GM18951 (cell line): ENCODE results near the gene EFNA2.
"Not testable (repeated sequence)": the region's sequence is repeated elsewhere in the genome, so short reads cannot be mapped to it uniquely, and the experiment has no call there.

ENCODE experiments used
- POLR2A ChIP-seq: IDR thresholded peaks from 4 replicates; pipeline ENCODE4 v1.6.1; 2011; ENCODE audit warnings: mild to moderate bottlenecking; ENCODE audit not compliant: insufficient read length, insufficient read depth; ENCODE audit errors: extremely low read depth
- in situ Hi-C: fragments of 300-500 bp; cut with MboI; formaldehyde crosslinking; loops from one replicate; pipeline ENCODE4 v1.12.0; 2022; ENCODE audit warnings: low sequenced_read_pairs, mixed read lengths, inconsistent platforms; ENCODE audit not compliant: unreplicated experiment

The EFNA2 gene

GRCh38 chr19:1244693-1245451 lies 40.8 kb upstream of the EFNA2 start:
- in situ Hi-C loops = no loop called here
- peak; percentile 19 for TF ChIP-seq POLR2A

GRCh38 chr19:1245494-1246264 lies 40.0 kb upstream of the EFNA2 start:
- no peak for TF ChIP-seq POLR2A
- in situ Hi-C loops = no loop called here

GRCh38 chr19:1246265-1247087 lies 39.2 kb upstream of the EFNA2 start:
- in situ Hi-C loops = not testable (repeated sequence)

- no peak for TF ChIP-seq POLR2A
- in situ Hi-C loops = no loop called here
These were observed 37.9 kb upstream of the EFNA2 start for GRCh38 chr19:1247748-1248138.

- in situ Hi-C loops = no loop called here
These were observed 37.4 kb upstream of the EFNA2 start, which contains the start of gene MIDN for GRCh38 chr19:1248139-1248785. Gene MIDN (plus strand): TSS chr19:1248583. CDS start chr19:1250297, 1,714 bp downstream.

GRCh38 chr19:1248786-1249297 lies 36.8 kb upstream of the EFNA2 start:
- TF ChIP-seq POLR2A = no peak
- in situ Hi-C loops = no loop called here

More at GRCh38 chr19:1248139-1248785, 37.4 kb upstream of the EFNA2 start, which contains the start of gene MIDN:
- TF ChIP-seq POLR2A = peak; percentile 96

GRCh38 chr19:1249298-1249989 lies 36.2 kb upstream of the EFNA2 start:
- TF ChIP-seq POLR2A = peak; percentile 92
- in situ Hi-C loops = no loop called here

- in situ Hi-C loops = no loop called here
These were observed 35.7 kb upstream of the EFNA2 start for GRCh38 chr19:1249990-1250436.

GRCh38 chr19:1250437-1251260 lies 35.0 kb upstream of the EFNA2 start:
- in situ Hi-C loops = no loop called here
- TF ChIP-seq POLR2A = no peak

More at GRCh38 chr19:1249990-1250436, 35.7 kb upstream of the EFNA2 start:
- no peak for TF ChIP-seq POLR2A

GRCh38 chr19:1251330-1252220 lies 34.1 kb upstream of the EFNA2 start:
- peak; percentile 37 for TF ChIP-seq POLR2A
- in situ Hi-C loops = no loop called here
